ENCODE results near the gene INPP5D. TPM values are rescaled to one million over a fixed set of nuclear protein-coding genes. Genes with fewer than 3 reads are reported as not detected.

The INPP5D gene
- total and polyA plus RNA-seq, 2 of the 13 experiments (the other 11 are each of a cell fraction or from before 2014, with no cell fraction given): 16.7 to 18.0 TPM

- TF ChIP-seq ZNF703 (CRISPR knock-in tag; IDR thresholded peaks at IDR 0.05; ENCODE audit: borderline replicate concordance): no peak
- 0 out of 2 replicates have a peak, but pooled peaks have one; percentile 50 for TF ChIP-seq NFIB (CRISPR knock-in tag; IDR thresholded peaks at IDR 0.05; ENCODE audit: borderline replicate concordance)
- 0 out of 2 replicates have a peak, but pooled peaks have one; percentile 35 for TF ChIP-seq PHF20 (CRISPR knock-in tag; IDR thresholded peaks at IDR 0.05)
- no peak for TF ChIP-seq ZNF446 (CRISPR knock-in tag; IDR thresholded peaks at IDR 0.05)
- TF ChIP-seq ZNF564 (CRISPR knock-in tag; IDR thresholded peaks at IDR 0.05): no peak
- TF ChIP-seq IKZF1 (IDR thresholded peaks at IDR 0.05): no peak
- no peak for TF ChIP-seq SMAD1 (CRISPR knock-in tag; IDR thresholded peaks at IDR 0.05; ENCODE audit: borderline replicate concordance, low read depth)
- TF ChIP-seq SATB2 (CRISPR knock-in tag; IDR thresholded peaks at IDR 0.05): no peak
- TF ChIP-seq AGO2 (optimal IDR thresholded peaks at IDR 0.05; ENCODE audit: low read depth, low read length): no peak
- no peak for TF ChIP-seq ARNTL (CRISPR knock-in tag; IDR thresholded peaks at IDR 0.05)
- no peak for TF ChIP-seq ZSCAN31 (CRISPR knock-in tag; IDR thresholded peaks at IDR 0.05; ENCODE audit: low read depth)
- no peak for TF ChIP-seq IRF9 (CRISPR knock-in tag; IDR thresholded peaks at IDR 0.05; ENCODE audit: borderline replicate concordance)
- TF ChIP-seq ZNF775 (CRISPR knock-in tag; IDR thresholded peaks at IDR 0.05; ENCODE audit: borderline replicate concordance): no peak
- TF ChIP-seq MATR3 (CRISPR knock-in tag; IDR thresholded peaks at IDR 0.05): 0 out of 2 replicates have a peak, but pooled peaks have one; percentile 10
- TF ChIP-seq MYNN (CRISPR knock-in tag; IDR thresholded peaks at IDR 0.05; ENCODE audit: low read depth): no peak
- TF ChIP-seq ZNF710 (CRISPR knock-in tag; IDR thresholded peaks at IDR 0.05; ENCODE audit: borderline replicate concordance): no peak
- no peak for TF ChIP-seq ZNF720 (CRISPR knock-in tag; IDR thresholded peaks at IDR 0.05)
- no peak for TF ChIP-seq RFX3 (CRISPR knock-in tag; IDR thresholded peaks at IDR 0.05)
- TF ChIP-seq HOMEZ (CRISPR knock-in tag; IDR thresholded peaks at IDR 0.05; ENCODE audit: low read depth): no peak
- no peak for TF ChIP-seq ZNF781 (CRISPR knock-in tag; IDR thresholded peaks at IDR 0.05; ENCODE audit: borderline replicate concordance, not compliant biosample characterization)
- TF ChIP-seq ZBTB4 (CRISPR knock-in tag; IDR thresholded peaks at IDR 0.05; ENCODE audit: borderline replicate concordance): no peak
- TF ChIP-seq SP140L (CRISPR knock-in tag; IDR thresholded peaks at IDR 0.05; ENCODE audit: borderline replicate concordance): no peak
- no peak for TF ChIP-seq WIZ (CRISPR knock-in tag; IDR thresholded peaks at IDR 0.05)
These were observed 24.5 kb upstream of the INPP5D start (continued) for GRCh38 chr2:233035426-233036161.
